Activated naive CD8-positive, alpha-beta T cell treated with anti-CD3 and anti-CD28 coated beads, Interleukin-2, amount 50 U/mL, for 24 hours (primary cell): ENCODE results near the gene GRIK2.

ENCODE experiments used
- ATAC-seq: fragments of 150-1000 bp; cut with Tn5 transposase; one replicate; pipeline ENCODE4 v1.10.0; 2021
- DNase-seq: peaks from one replicate; pipeline ENCODE4 v3.0.0; 2021
- H3K27ac Mint-ChIP-seq: one replicate; pipeline ENCODE4 v1.8.0; 2021; ENCODE audit warnings: mild to moderate bottlenecking, mixed read lengths
- H3K27me3 Mint-ChIP-seq: one replicate; pipeline ENCODE4 v1.8.0; 2021; ENCODE audit warnings: mixed read lengths
- H3K36me3 Mint-ChIP-seq: one replicate; pipeline ENCODE4 v1.8.0; 2021; ENCODE audit warnings: low read depth, mixed read lengths
- H3K4me1 Mint-ChIP-seq: one replicate; pipeline ENCODE4 v1.8.0; 2021; ENCODE audit warnings: mixed read lengths
- H3K4me3 Mint-ChIP-seq: one replicate; pipeline ENCODE4 v1.8.0; 2021; ENCODE audit warnings: mild to moderate bottlenecking, moderate library complexity, mixed read lengths
- H3K9me3 Mint-ChIP-seq: one replicate; pipeline ENCODE4 v1.8.0; 2021; ENCODE audit warnings: mixed read lengths

GRIK2 gene

GRCh38 chr6:101395345-101395744 is 1.8 kb downstream of the GRIK2 start:
- Mint-ChIP-seq H3K9me3 (peaks cover 8% of the 10 kb centered on the region), H3K4me3 (no peak overlapping the region), H3K36me3 (no peaks in the 10 kb centered on the region), H3K4me1 (peaks cover 3% of the 10 kb centered on the region), H3K27ac (no peak overlapping the region), H3K27me3 (peaks cover 63% of the 10 kb centered on the region)
- ATAC-seq (no peak), DNase-seq (no peak)

DNA sequence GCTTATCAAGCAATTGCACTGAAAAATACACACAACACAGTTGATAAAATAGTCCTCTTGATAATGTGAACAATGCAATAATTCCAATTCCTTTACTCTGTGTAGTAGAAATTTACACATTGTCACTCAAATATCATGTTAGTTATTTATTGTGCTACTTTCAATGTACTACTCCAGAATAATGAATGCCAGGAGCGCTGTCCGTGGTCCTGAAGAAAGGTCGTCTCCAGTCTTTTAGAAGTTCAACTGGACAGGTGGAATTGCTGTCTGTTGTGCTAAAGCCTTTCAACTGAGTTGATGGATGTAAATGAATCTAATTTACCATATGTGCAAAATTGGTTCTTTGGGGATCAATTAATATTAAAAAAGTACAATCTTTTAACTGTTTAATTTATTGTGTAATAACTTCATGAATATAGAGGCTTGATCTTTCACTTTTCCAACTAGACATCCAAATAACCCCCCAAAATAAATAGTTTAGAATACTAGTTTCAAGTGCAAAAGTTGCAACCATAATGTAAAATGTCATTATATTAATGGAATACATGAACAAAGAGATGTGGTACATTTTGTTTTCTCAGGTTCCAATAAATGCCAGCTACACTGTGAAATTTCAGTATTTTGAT is 3.2 kb downstream of the GRIK2 start:
- DNase-seq (peak; percentile 36), ATAC-seq (no peak)
- H3K9me3 Mint-ChIP-seq, result peaks cover 8% of the 10 kb centered on the region
- no peak overlapping the region for H3K27ac Mint-ChIP-seq
- H3K4me3 Mint-ChIP-seq, result no peak overlapping the region
- peaks cover 71% of the 10 kb centered on the region for H3K27me3 Mint-ChIP-seq
- peaks cover 3% of the 10 kb centered on the region for H3K4me1 Mint-ChIP-seq
- no peaks in the 10 kb centered on the region for H3K36me3 Mint-ChIP-seq

DNA sequence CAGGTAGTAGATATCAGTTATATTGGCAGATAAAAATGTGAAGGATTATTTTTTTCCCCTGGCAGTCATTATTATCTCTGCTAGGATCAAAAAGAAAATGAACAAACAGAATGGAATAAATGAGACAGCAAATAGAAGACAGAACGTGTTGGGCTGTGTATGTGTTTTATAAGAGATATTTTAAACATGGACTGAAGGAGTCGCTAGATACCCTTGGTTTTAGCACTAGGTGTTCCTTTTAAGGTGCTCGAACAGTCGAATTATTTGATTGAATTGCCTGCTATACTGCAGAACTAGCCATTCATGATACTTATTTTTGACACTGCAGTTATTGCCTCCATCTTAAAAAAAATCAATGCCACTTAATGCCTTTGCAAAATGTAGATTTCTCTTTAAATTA is 3.7 kb downstream of the GRIK2 start:
- peaks cover 2% of the 10 kb centered on the region for H3K36me3 Mint-ChIP-seq
- ATAC-seq, result no peak
- no peak overlapping the region for H3K27ac Mint-ChIP-seq
- peaks cover 3% of the 10 kb centered on the region for H3K4me1 Mint-ChIP-seq
- no peak overlapping the region for H3K4me3 Mint-ChIP-seq
- H3K27me3 Mint-ChIP-seq, result peaks cover 71% of the 10 kb centered on the region
- peaks cover 12% of the 10 kb centered on the region for H3K9me3 Mint-ChIP-seq
- DNase-seq, result no peak

GRCh38 chr6:101398716-101399615 is 5.5 kb downstream of the GRIK2 start:
- Mint-ChIP-seq H3K4me3 (no peak overlapping the region), H3K27ac (no peak overlapping the region)

DNA sequence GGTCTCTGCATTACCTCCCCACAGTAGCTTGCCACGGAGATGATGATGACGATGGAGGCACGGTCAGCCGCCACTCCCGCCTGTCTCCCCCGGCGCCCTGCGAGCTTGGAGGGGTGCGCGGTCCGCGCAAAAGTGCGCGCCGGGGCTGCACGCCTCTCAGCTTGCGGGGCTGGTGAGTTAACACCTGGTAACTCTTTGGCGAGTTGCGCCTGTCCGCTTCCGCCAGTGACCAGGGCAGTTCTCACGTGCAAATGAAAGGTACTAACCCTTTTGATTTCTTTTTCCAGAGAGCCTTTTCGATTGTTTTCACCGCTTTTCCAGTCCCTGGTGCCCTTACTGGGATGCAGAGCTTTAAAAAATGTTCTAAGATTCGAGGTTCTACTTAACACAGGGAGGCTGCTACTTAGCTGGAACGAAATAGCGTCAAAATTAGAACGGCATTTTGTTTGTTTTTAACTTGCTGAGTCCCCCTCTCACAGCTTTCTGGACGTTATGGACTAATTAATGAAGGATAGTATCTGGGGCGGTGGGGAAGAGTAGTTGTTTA is 6.2 kb downstream of the GRIK2 start:
- Mint-ChIP-seq H3K9me3 (peaks cover 13% of the 10 kb centered on the region), H3K4me1 (no peaks in the 10 kb centered on the region), H3K27me3 (peaks cover 67% of the 10 kb centered on the region), H3K27ac (no peak overlapping the region), H3K36me3 (peaks cover 2% of the 10 kb centered on the region), H3K4me3 (no peak overlapping the region)
- DNase-seq, result no peak
- ATAC-seq, result no peak

More at GRCh38 chr6:101398716-101399615, 5.5 kb downstream of the GRIK2 start:
- peaks cover 13% of the 10 kb centered on the region for H3K9me3 Mint-ChIP-seq
- H3K36me3 Mint-ChIP-seq, result peaks cover 2% of the 10 kb centered on the region
- H3K4me1 Mint-ChIP-seq, result peaks cover under 1% of the 10 kb centered on the region
- DNase-seq, result no peak
- no peak for ATAC-seq
- H3K27me3 Mint-ChIP-seq, result peaks cover 69% of the 10 kb centered on the region

DNA sequence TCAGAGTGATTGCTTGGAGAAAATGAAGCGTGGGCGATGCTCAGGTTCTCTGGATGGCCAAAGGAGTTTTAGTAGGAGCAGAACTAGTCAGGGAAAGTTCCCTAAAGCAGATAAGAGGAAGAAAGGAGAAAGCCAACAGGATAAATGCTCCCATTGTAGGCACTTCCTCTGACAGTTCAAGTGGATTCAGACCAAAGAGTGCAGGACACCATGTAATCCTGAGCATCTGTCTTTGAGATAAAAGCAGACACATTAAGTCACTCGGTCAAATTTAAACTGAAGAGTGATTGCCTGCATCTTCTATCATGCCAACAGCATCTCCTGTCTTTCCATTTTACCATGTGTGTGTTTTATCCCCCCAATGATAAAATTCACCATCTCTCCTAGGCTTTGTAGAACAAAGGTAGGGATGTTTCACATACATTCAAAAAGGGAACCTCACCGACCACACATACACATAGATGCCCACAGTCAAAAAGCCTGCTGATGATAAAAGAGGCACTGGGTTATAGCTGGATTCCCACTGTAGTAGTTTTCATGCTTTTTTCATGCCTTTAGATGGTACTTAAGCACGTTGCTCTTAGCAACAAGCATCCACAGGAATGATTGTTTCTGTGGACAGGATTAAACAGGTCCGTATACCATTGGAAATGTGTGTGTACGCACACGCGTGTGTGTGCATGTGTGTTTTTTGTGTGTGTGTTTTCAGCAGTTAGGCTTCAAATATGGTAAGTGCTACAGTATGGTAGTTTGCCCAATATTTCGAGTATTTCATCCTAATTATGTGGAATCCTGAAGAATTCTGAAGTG is 7.0 kb downstream of the GRIK2 start:
- H3K36me3 Mint-ChIP-seq, result peaks cover 2% of the 10 kb centered on the region
- H3K4me1 Mint-ChIP-seq, result no peaks in the 10 kb centered on the region
- DNase-seq, result no peak
- H3K4me3 Mint-ChIP-seq, result no peak overlapping the region
- H3K27me3 Mint-ChIP-seq, result peaks cover 61% of the 10 kb centered on the region
- ATAC-seq, result no peak
- H3K27ac Mint-ChIP-seq, result no peak overlapping the region
- peaks cover 13% of the 10 kb centered on the region for H3K9me3 Mint-ChIP-seq

GRCh38 chr6:101401171-101401570 is 7.7 kb downstream of the GRIK2 start:
- ATAC-seq (no peak), DNase-seq (no peak)
- no peak overlapping the region for H3K27ac Mint-ChIP-seq
- H3K9me3 Mint-ChIP-seq, result peaks cover 13% of the 10 kb centered on the region
- peaks cover 59% of the 10 kb centered on the region for H3K27me3 Mint-ChIP-seq
- H3K4me3 Mint-ChIP-seq, result no peak overlapping the region
- peaks cover 2% of the 10 kb centered on the region for H3K36me3 Mint-ChIP-seq
- H3K4me1 Mint-ChIP-seq, result no peaks in the 10 kb centered on the region

GRCh38 chr6:101401792-101402621 is 8.5 kb downstream of the GRIK2 start:
- H3K36me3 Mint-ChIP-seq, result peaks cover 2% of the 10 kb centered on the region
- DNase-seq (no peak), ATAC-seq (no peak)
- peaks cover 13% of the 10 kb centered on the region for H3K9me3 Mint-ChIP-seq
- H3K27me3 Mint-ChIP-seq, result peaks cover 57% of the 10 kb centered on the region
- H3K27ac Mint-ChIP-seq, result no peak overlapping the region
- no peak overlapping the region for H3K4me3 Mint-ChIP-seq
- H3K4me1 Mint-ChIP-seq, result no peaks in the 10 kb centered on the region

- peaks cover 55% of the 10 kb centered on the region for H3K27me3 Mint-ChIP-seq
- DNase-seq (no peak), ATAC-seq (no peak)
- peaks cover 2% of the 10 kb centered on the region for H3K36me3 Mint-ChIP-seq
- no peak overlapping the region for H3K27ac Mint-ChIP-seq
- no peak overlapping the region for H3K4me3 Mint-ChIP-seq
- peaks cover 13% of the 10 kb centered on the region for H3K9me3 Mint-ChIP-seq
- H3K4me1 Mint-ChIP-seq, result no peaks in the 10 kb centered on the region
Observed at GRCh38 chr6:101402622-101403031, 9.1 kb downstream of the GRIK2 start.

DNA sequence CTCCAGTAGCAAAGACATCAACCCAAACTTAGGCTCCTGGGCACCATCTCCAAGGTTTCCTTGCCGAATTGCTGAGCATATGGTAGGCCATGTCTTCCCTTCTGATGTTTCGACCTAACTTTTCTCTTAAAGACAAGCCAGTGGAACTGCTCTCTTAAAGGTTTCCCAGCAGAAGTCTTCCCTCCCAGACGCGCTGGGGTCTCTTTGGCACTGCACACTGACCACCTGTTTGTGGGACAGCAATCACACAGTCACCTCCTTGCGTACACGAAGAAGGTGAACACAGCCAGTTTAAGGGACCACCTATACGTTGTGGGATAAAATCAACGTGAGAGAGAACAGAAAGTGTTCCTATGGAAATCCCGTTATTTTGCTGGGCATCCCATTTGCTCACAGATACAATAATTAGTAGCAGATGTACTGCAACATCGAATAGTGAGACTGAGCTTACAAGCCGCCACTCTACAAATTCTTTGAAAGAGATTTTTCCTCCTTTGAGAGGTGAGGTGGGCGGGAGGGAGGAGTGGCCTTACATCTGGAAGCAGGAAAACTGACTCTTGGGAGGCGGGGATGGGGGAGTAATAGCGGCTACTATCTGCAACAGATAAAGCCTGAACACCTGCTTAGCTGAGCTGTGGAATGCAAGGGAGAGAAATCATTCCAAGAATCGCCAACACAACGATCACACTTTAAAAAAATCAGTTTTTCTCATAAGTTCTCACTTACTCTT is 9.9 kb downstream of the GRIK2 start:
- no peak for ATAC-seq
- Mint-ChIP-seq H3K36me3 (peaks cover 2% of the 10 kb centered on the region), H3K27me3 (peaks cover 53% of the 10 kb centered on the region), H3K9me3 (peaks cover 12% of the 10 kb centered on the region), H3K4me1 (no peaks in the 10 kb centered on the region), H3K27ac (no peak overlapping the region), H3K4me3 (no peak overlapping the region)
- no peak for DNase-seq

- Mint-ChIP-seq H3K9me3 (peaks cover 5% of the 10 kb centered on the region), H3K4me1 (no peaks in the 10 kb centered on the region), H3K27me3 (peaks cover 41% of the 10 kb centered on the region), H3K36me3 (peaks cover 2% of the 10 kb centered on the region), H3K27ac (no peak overlapping the region), H3K4me3 (no peak overlapping the region)
- DNase-seq (no peak), ATAC-seq (no peak)
Observed at GRCh38 chr6:101404775-101405174, 11.3 kb downstream of the GRIK2 start.

- no peak overlapping the region for H3K4me3 Mint-ChIP-seq
- H3K4me1 Mint-ChIP-seq, result no peaks in the 10 kb centered on the region
- no peaks in the 10 kb centered on the region for H3K9me3 Mint-ChIP-seq
- no peaks in the 10 kb centered on the region for H3K36me3 Mint-ChIP-seq
- H3K27ac Mint-ChIP-seq, result no peak overlapping the region
- ATAC-seq (no peak), DNase-seq (no peak)
- H3K27me3 Mint-ChIP-seq, result no peaks in the 10 kb centered on the region
Observed at GRCh38 chr6:101413773-101414172, 20.3 kb downstream of the GRIK2 start.

- DNase-seq, result no peak
- Mint-ChIP-seq H3K9me3 (no peaks in the 10 kb centered on the region), H3K27ac (no peak overlapping the region), H3K4me3 (no peak overlapping the region), H3K36me3 (no peaks in the 10 kb centered on the region), H3K27me3 (no peaks in the 10 kb centered on the region), H3K4me1 (no peaks in the 10 kb centered on the region)
- no peak for ATAC-seq
Observed at GRCh38 chr6:101417900-101418299, 24.4 kb downstream of the GRIK2 start.
